ENCODE measurements around the gene DGKI.

DGKI gene

DNA sequence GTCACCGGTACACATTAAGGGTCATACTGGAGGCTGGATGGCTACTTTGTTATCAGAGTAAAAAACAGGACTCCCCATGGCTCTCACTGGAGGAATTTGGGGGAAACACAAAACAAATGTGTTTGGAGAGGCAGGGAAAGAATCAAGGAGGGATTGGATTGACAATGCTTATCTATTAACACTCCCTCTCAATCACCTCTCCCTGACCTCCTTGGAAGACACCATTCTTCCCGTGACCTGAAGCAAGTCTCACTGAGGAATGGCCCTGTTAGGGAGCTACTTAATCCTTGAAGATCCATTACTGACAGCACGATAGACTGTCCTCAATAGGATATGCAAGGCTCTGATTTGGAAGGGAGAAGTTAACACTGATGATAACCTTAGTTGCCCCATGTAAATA is 261.2 kb downstream of the DGKI start:
- no peak for DNase-seq

DNA sequence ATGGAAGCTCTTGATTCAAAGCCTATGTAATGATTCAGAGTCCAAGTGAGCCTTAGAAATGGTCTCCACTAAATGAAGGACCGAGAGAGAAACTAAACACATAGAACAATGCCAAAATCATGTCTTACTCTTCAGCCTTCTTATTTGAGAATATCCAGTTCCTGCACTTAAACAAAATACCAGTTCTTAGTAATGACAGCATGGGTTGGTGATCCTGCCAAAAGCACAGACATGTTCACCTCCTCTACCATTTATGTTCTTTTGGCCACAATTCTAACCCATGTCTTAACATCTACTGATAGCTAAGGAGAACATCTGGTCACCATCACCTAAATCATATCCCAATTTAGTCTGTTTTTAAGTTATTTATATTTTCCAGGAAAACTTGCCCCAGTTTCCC is 263.6 kb downstream of the DGKI start:
- no peak for DNase-seq

DNA sequence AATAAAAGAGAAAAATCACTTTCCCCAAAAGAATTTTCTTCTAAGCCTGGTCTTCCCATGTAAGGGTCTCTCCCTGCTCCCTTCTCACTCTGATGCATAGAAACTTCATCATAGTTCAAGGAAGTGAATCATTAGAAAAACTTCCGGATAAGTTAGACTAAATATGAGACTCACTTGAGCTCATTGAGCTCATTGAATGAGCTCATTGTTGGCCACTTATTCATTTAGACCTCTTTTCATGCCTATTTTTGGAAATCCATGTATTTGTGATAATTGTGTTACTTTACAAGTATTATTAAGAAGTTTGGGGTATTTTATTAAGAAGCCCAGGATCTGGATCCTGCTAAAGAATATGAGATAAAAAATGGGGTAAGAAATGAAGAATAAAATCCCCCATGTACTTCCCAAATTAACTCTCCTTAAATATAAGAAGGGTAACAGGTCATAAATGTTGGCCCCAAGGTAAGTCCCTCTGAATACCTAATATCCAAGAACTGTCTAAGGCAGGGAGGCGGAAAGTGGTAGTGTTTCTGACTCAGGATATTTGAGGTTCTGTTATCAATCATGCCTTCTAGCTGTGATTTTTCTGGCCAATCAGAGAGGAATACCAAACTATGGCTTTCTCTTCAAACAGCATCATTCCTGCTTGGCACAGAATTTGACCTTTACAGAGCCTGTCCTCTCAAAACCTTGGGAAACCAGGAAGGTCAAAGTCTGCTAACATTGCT is 266.7 kb downstream of the DGKI start:
- no peak for DNase-seq

DNA sequence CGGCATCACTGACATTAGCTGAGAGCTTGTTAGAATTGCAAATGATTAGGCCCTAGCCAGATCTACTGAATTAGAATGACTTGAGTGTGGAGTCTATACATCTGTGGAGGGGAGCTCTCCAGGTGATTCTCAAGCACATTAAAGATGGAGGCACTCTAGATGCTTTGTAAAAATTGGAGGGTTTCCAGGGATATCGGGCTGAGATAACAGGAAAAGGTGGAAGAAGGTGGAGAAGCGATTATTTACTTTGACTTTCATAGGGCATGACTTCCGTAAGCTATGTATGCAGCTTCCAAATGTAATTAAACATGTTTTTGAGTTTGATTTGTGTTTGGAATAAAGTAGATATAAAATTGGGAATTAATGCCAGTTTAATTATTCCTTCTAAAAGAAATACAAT is 268.2 kb downstream of the DGKI start:
- DNase-seq = no peak

DNA sequence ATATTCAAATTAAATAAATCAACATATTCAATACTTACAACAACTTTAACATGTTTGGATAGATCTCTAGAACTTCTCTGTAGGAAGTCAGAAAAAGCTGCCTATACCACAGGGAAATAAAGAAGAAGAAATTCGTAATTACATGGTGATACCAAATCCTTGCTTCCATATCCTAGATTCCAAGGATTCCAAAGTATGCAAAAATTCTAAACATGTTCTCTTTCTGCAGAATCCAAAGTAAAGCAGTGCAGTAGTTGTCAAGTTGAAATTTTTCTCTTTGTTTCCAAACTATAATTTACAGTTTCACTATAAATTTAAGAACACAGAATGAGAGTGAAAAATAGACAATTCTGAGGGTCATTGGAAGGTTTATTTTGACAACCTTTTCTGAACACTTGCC is 269.6 kb downstream of the DGKI start:
- DNase-seq = no peak

DNA sequence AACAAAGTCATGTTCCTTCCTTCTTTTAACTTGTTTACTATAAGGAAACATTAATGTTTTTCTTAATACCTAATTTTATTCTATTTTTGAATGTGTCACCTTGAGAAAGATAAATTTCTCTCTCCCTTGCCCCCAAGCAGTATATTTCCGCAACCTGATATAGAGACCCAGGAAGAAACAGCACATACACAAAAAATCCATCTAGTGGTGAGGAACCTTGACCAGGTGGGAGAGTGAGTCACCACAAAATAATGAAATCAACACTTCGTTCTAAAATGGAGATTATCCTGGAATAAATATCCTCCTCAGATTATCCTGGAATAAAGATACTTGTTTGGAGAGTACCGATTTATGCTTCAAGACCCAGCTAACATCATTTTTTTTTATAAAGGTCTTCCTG is 270.3 kb downstream of the DGKI start:
- DNase-seq = no peak

DNA sequence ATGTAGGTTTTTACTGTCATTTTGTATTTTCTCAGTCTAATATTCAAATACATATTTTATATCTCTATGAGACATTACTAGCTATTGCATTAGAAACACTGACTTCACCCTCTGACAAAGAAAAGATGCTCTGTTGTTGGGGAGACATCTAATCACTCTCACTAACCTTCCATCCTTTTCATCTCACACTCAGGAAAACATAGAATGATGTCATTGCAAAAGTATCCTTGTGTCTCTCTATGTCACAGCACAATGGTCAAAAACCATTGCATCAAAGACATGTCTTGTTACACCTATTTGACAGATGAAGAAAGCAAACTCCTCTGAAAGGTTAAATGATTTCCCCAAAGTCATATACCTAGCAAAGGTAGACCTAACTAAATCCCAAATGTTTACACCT is 272.0 kb downstream of the DGKI start:
- no peak for DNase-seq

DNA sequence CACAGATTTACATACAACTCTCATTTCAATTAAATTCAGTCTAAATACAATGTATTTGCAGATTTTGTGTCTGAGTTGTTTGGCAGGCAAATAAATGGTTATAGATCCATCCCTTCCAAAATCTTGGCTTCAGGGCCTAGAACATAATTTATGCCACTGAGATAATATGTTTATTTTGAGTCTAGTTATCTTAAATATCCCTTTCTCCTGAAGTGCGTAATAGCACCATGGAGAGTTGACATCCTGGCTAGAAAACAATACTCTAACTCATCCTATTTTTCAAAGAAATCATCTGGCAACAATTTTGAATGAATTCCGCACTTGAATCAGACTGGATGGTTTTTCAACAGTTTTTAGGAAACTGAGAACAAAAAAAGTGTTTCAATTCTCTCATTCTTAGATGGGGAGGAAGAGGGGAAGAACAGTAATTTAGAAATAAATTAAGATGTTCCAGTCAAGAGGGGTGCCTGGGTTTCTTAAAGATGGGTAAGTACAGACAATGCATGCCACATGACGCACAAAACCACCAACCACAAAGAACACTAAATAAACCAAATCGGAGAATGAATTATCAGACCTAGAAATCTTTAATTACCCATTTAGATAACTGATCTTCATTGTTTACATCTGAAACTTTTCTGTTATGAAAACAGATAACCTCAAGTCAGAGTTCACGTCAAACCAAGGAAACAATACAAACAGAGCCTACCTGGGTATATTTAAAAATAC is 274.6 kb downstream of the DGKI start:
- DNase-seq = no peak

DNA sequence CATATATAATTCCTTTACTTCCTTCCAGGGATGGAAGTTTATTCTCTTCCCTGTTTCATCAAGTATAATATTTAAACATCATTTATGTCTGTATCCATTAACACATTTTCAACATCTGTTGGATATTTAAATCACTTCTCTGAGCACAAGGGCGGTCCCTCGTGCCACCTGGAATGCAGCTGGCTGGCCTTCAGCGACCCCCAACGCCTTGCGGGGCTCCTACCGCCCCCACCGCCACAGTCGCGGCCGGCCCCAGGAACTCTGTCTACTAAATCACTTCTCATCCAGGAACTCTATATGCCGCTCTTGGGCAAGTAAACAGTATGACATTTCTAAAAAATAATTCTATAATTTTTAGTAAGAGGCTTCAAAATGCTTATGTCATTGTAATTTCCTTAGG is 282.1 kb downstream of the DGKI start:
- DNase-seq = no peak

DNA sequence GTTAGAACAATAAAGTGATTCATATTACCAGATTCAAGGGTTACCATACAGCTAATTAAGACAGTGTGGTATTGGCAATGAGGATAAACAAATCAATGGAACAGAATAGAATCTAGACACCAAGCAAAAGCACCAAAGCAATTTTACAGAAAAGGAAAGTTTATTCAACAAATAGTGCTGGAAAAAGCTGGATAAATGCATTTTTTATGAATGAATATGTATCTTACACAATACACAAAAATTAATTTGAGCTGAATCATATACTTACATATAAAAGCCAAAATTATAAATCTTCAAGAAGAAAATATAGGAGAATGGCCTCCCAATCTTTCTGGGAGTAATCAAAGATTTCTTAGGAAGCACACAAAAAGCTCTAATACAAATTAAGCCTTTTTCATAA is 282.8 kb downstream of the DGKI start:
- no peak for DNase-seq

DNA sequence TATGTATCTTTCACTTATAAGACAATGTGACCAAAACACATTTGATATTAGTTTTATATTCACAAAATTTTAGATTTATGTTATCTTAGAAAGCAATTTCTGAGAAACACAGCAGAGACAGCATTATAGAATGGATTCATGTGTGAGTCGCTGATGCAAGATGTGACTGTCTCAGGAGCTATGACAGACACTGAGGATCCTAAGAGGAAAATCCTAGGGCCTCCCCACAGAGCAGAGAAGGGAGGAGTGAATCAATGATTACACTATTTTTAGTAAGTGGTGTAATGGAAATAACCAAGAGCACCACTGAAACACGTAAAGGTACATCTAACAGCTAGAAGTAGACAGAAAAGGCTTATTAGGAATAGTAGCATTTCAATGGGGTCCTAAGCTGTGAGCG is 299.3 kb downstream of the DGKI start:
- DNase-seq = no peak

DNA sequence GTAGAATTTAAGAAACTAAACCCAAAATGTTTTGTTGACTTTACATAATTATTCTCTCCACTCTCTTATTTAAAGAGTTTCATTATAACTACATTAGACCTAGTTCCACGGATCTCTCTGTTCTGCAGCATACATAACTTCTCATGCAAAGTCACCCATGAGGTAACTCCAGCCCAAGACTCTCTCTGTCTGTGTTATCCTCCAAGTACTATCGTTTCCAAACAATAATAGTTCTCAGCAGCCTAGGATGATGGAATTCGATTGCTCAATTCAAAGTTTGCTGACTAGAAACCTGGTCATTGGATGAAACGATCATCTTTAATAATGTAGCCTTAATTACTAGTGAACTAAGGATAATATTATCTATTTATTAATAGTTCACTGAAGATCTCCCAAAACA is 300.1 kb downstream of the DGKI start:
- no peak for DNase-seq

DNA sequence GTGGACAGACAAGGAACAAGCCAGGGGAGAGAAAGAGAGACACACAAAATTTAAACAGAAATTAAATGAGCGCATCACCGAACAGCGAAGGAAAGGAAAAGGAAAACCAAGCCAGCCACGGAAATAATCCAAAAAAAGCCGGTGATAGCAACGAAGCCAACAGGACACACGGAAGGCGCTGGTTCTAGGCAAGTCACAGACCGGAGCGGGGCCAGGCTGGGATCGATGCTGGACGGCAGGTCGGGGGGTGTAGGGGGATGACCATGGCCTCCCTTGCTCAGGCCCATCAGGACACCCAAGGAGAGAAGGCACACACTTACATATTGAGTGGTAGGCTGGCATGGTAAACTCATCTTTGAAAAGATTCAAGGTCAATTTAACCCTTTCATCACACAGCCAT is 300.8 kb downstream of the DGKI start:
- no peak for DNase-seq

DNA sequence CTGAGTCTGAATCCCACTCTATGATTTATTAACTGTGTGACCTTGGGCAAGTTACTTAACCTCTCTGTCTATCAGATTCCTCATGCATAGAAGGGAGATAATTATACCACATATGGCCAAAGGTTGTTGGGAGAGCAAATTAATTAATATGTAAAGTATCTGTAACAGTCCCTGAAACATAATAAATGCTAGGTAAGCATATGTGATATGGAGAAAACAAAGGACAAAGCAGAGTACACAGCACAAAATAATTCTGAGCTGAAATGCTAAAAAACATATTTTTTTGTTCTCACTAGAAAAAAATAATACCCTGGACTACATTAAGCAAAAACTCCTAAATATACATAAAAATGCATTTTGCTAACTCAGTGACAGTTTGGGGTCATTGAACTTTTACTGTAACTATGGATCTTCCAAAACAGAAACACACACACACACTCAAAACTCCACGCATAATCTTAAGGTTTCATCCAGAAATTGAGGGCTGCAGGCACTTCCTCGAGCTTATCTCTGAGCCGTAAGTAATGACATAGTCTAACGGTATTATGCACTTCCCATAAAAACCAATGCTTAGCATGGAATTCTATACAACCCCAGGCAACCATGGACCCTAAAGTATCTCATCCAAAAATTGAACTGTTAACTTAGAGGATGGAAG is 301.6 kb downstream of the DGKI start:
- DNase-seq = no peak

DNA sequence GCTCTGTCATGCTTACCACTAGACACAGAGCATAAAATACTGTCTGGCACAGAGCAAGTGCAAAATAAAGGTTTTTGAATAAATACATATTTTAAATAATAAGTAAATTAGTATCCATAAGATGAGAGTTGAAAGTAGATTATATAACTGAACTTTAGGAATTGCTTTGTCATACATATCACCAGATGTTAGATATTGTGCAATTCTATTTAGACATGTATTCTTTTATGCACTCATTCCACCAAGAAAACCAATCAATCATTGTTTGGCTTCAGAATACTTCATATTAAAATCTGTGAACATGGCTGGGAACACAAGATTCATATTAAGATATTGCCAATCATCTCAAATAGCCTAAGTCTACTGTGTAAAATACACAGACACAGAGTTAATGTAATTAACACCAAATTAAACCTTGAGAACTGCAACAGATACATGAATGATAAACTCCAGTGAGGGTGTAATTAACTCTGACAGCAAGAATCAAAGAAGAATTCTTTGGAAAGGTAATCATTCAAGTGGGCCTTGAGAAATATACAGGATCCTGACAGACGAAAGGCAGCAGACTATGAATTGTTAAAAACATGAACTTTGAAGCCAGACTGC is 302.2 kb downstream of the DGKI start:
- no peak for DNase-seq

DNA sequence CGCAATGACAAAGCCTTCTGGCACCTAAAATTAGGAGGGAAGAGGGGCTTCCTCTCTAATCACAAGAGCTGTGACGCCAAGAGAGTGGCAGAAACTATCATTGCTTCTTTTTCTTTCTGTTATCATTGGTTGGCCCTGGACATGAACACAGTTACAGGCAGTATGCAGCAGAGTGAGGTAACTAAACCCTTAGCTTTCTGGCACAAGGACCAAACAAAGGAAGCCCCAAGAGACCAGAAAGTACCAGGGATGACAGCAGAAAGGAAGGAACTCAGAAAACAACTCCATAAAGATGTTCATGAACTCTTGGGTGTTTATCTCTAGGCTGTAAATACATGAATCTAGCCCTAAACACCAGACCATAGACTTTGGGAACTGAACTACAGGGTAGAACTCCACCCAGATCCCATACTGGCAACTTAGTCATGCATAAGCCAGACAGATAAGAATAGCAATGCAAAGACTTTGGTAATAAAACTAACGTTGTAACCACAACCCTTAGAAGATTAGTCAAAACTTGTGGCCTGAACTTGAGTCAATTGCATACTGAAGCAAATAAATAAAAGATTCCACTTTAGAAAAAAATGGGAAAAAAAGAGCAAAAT is 307.6 kb downstream of the DGKI start:
- no peak for DNase-seq

DNA sequence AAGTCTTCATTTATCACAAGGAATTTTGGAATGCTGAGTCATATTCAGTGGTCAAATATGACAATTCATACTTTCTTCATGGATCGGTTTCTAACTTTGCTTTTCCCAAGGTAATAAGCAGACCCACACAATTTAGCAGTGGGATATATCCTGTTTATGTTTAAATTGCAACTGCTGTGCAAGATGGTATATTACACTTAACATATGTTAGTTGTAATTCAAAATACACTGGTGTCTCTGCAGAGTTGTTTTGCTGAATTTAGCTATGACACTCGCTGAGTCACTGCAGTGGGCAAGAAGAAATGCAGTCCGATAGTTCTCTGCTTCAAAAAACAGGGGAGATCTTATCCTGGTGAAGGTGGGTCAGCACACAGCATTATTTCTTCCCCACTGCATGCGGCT is 308.4 kb downstream of the DGKI start:
- no peak for DNase-seq

DNA sequence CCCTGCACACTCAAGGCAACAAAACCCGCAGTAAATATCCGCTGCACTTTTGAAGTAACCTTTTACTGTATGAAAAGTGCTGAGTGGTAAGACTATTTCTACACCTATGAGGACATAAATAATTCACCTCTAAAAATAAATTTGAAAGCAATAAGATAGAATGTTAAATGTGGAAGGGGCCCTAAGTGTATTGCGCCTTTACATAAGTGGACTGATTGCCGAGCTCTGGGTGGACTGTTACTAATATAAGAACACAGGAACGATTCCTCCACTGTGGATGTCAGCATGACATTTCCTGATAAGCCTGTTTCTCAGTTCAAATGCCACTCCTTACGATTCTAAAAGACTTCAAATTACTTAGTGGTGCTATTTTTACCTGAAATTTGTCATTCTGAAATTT is 311.2 kb downstream of the DGKI start:
- DNase-seq = no peak

DNA sequence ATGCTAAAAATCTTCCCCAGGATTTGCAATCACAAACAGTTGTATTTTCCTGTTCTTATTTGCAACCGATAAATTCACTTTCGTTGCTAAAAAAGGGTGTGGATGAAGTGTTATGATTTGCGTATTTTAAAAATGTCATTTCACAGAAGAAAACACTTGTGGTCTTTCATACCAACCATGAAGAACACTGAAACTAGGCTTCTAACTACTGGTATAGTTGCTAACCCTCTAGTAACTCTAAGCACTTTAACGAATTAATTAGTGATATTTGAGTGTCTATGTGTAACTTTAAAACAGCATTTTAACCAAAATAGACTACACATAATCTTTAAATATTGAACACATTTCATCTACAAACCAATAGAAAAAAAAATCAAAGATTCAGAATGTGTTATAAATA is 315.1 kb downstream of the DGKI start:
- no peak for DNase-seq

DNA sequence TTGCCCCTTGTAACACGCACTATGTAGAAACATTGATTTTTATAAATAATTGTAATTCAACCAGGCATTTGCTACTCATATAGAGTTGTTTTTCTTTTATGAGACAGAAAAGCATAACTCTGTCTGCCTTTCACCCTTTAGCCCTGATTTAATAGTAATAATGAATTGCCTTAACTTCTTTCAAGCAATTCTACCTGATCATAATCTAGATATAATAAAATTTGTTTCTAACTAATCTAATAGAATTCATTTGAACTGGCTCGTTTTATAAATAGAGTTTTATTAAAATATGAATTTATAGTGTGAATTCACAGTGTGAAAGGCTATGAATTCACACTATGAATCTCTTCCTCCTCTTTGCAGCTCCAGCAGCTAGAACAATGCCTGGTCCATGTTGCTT is 319.1 kb downstream of the DGKI start:
- no peak for DNase-seq

DNA sequence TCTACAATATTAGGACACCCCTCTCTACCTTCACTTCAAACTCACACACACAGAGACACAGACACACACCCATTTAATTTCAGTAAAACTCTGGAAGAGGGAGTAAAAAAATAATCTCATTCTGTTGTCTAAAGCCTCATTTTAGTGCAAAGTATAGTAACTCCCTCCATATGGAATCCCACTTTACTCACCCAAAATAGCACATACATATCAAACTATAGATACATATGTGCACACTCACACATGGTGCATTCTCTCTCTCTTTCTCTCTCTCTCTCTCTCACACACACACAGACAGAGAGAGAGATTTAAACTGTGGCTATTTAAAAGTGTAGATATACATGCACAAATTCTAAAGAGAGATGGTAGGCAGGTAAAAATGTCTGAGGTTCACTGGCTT is 323.6 kb downstream of the DGKI start:
- no peak for DNase-seq

DNA sequence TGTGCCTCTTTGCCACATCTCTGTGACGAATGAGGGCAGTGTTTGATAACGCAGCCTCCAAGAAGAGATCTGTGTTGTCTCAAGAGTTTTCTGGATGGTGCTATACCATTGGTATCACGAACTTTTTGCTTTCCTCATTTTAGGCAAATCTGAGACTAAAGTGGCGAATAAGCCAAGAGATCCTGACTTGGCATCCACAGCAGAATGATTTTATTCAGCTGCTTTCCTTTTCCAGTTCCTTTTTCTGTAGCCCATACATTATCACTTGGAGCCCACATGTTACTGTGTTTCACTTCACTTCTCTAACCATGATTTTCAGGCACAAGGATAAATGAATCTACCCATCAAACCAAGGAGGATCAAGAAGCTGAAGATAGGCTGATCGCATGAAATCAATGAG is 325.3 kb downstream of the DGKI start:
- no peak for DNase-seq

DNA sequence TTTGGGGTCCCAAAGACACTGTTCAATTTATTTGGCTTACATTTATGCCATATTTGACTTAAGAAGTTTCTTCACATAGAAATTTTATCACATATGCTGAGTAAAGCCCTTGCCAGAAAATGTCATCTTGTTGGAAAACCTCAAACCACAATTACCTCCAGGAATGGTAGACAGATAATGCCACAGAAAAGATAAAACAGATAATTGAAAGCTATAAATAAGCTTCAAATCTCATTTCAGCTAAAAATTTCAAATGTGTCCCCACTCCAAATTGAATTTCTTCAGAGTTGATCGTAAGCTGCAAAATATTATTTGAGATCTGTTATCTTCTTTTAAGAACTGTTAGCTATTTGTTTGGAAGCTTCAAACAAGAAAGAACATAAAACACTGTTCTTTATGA is 326.8 kb downstream of the DGKI start:
- no peak for DNase-seq
